Right atrium auricular region (tissue), 2 donors: ENCODE results near the gene NSRP1. TPM values are rescaled to one million over a fixed set of nuclear protein-coding genes. Genes with fewer than 3 reads are reported as not detected.
A peak's percentile ranks its signal among the peaks of the same experiment; 100 is the strongest.

Experiments
- DNase-seq: peaks from one replicate; pipeline ENCODE4 v3.0.0-alpha.2; 2019; ENCODE audit warnings: low spot score
- H3K27ac ChIP-seq, 2 donors: fragments of 200-600 bp; sonication (generic); 1 replicate in 1 of 2; 2 replicates in 1 of 2; pipeline ENCODE4 v1.5.1; 2016 to 2019
- H3K27me3 ChIP-seq, 2 donors: fragments of 200-600 bp; sonication (generic); one replicate each; pipeline versions ENCODE4 v1.5.1 to v1.6.0; 2017 to 2019
- H3K36me3 ChIP-seq: fragments of 200-600 bp; sonication (generic); one replicate; pipeline ENCODE4 v1.5.1; 2016
- H3K4me1 ChIP-seq, 2 donors: fragments of 200-600 bp; sonication (generic); one replicate each; pipeline versions ENCODE4 v1.5.1 to v1.6.0; 2017 to 2019
- H3K4me3 ChIP-seq, 2 donors: fragments of 200-600 bp; sonication (generic); 1 replicate in 1 of 2; 2 replicates in 1 of 2; pipeline ENCODE4 v1.5.1; 2017 to 2019; ENCODE audit warnings: mild to moderate bottlenecking in 1 of 2, moderate library complexity in 1 of 2
- H3K9me3 ChIP-seq, 2 donors: fragments of 200-600 bp; sonication (generic); one replicate each; pipeline ENCODE4 v1.5.1; 2019
- CTCF ChIP-seq, 2 donors: fragments of 200-600 bp; sonication (generic); IDR thresholded peaks; one replicate each; pipeline ENCODE4 v1.5.1; 2019; ENCODE audit warnings: antibody characterized with exemption in 2 of 2
- total RNA-seq, 2 donors: library from RNA; depleted of rRNA; stranded (reverse); fragments of >200 nt; gene quantifications; one replicate each; pipeline ENCODE4 v1.1.0, GENCODE V29; 2016

NSRP1 gene
- total RNA-seq, 2 donors from 2014 or later, result 14.7 to 16.6 TPM

- H3K27me3 ChIP-seq, result no peaks in the 10 kb centered on the region
- H3K27ac ChIP-seq, result no peak overlapping the region
- no peaks in the 10 kb centered on the region for H3K9me3 ChIP-seq
- H3K4me1 ChIP-seq, result peaks cover 0 to 9% of the 10 kb centered on the region in 2 donors
- TF ChIP-seq CTCF (IDR thresholded peaks at IDR 0.05), result peak; percentile 62 to 93
- no peaks in the 10 kb centered on the region for H3K36me3 ChIP-seq
- H3K4me3 ChIP-seq, result no peak overlapping the region
- no peak for DNase-seq
Measured at GRCh38 chr17:30093463-30094147, 23.0 kb upstream of the NSRP1 start.

GRCh38 chr17:30095507-30096244, 20.9 kb upstream of the NSRP1 start:
- H3K27ac ChIP-seq, result no peak overlapping the region
- H3K4me3 ChIP-seq, result no peak overlapping the region
- H3K36me3 ChIP-seq, result no peaks in the 10 kb centered on the region
- no peaks in the 10 kb centered on the region for H3K27me3 ChIP-seq
- no peaks in the 10 kb centered on the region for H3K9me3 ChIP-seq
- DNase-seq, result no peak
- H3K4me1 ChIP-seq, result peaks cover 0 to 9% of the 10 kb centered on the region in 2 donors
- peak; percentile 53 to 57 for TF ChIP-seq CTCF (IDR thresholded peaks at IDR 0.05)

DNA sequence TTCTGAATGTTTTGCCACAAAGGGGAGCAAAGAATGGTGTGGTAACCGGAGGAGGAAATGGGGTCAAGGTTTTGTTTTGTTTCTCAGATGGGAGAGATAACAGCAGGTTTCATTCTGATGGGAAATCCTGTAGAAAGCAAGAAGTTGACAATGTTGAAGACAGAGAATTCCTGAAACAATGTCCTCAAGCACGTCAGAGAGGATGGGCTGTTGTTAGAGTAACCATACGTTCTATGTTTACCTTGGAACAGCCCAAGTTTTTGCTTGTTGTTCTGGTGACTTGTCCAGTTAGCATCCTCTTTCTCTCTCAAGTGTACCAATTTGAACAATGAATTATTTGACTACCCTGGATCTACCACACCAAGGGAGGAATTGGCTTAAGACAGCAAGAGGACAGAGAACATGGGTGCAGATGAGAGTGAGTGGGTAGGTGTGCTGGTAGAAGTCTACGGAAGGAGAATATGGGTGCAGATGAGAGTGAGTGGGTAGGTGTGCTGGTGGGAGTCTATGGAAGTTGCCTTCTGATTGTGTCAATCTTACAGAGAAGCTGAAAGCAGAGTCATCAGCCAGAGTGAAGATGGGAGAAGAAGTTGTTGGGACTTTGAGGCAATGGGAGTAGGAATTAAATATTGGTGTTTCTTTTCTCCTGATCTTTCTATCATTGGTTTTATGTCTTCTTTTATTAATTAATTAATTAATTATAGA, 14.8 kb upstream of the NSRP1 start:
- DNase-seq, result no peak
- no peaks in the 10 kb centered on the region for H3K36me3 ChIP-seq
- H3K27ac ChIP-seq, result no peak overlapping the region
- no peaks in the 10 kb centered on the region for H3K4me1 ChIP-seq
- no peak overlapping the region for H3K4me3 ChIP-seq
- TF ChIP-seq CTCF (IDR thresholded peaks at IDR 0.05), result no peak
- no peaks in the 10 kb centered on the region for H3K27me3 ChIP-seq
- no peaks in the 10 kb centered on the region for H3K9me3 ChIP-seq

DNA sequence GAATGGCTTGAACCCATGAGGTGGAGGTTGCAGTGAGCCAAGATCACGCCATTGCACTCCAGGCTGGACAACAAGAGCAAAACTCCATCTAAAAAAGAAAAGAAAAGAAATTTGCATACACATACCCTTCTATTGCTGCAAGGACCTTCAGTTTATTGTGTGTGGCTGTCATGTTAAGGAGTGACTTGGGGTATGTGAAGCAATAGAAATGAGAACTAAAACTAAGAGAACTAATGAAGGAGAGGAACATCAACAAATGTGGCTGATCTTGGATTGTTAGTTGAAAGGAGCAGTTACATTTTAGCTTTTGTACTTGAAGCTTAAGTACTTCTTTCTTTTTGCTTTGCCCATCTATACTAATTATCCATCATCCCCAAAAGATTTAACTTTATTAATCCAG, 12.7 kb upstream of the NSRP1 start:
- H3K4me3 ChIP-seq, result no peak overlapping the region
- H3K4me1 ChIP-seq, result no peaks in the 10 kb centered on the region
- H3K27me3 ChIP-seq, result no peaks in the 10 kb centered on the region
- no peak overlapping the region for H3K27ac ChIP-seq
- H3K36me3 ChIP-seq, result no peaks in the 10 kb centered on the region
- no peak for TF ChIP-seq CTCF (IDR thresholded peaks at IDR 0.05)
- H3K9me3 ChIP-seq, result no peaks in the 10 kb centered on the region
- DNase-seq, result no peak

DNA sequence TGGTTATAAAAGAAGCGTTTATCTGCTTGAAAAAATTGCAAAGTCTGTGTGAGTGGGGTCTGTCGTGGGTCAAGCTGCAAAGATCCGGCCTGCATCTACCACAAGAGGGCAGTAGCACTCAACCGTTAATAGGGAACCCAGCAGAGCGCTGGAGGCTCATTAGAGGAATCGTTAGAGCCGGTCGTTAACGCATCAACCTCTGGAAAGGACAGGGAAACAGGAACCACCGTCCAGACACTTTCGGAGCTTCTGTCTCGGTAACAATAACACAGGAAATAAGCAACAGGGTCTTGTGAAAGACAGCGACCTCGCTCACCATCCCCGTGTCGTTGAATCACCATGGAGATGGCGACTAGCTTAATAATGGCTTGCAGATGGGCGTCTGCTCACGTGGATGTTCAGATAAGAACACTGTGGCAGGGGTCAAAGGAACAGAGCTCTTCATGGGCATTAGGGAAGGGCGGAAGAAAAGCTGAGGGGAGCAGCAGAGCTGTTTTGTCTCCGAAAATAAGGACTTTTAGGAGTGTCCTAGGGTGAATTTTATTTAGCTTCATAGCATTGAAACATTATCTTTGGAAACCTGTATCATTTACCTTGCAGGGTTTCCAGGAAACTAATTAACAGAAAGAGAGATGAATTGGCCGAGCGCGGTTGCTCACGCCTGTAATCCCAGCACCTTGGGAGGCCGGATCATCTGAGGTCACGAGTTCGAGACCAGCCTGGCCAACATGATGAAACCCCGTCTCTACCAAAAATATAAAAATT, 11.9 kb upstream of the NSRP1 start:
- Histone ChIP-seq H3K27ac (peak overlapping the region in 1 of 2 donors; percentile 19), H3K9me3 (no peaks in the 10 kb centered on the region), H3K36me3 (no peaks in the 10 kb centered on the region), H3K27me3 (no peaks in the 10 kb centered on the region), H3K4me1 (no peaks in the 10 kb centered on the region), H3K4me3 (peak overlapping the region; percentile 33 to 38)
- TF ChIP-seq CTCF (IDR thresholded peaks at IDR 0.05), result peak; percentile 76 to 92
- peak; percentile 86 for DNase-seq
